Right lobe of liver (tissue), 6 donors: ENCODE data around the gene SMPX. TPM values are rescaled to one million over a fixed set of nuclear protein-coding genes. Genes with fewer than 3 reads are reported as not detected.
A peak's percentile ranks its signal among the peaks of the same experiment; 100 is the strongest.

Experiments
- ATAC-seq, 4 donors: fragments of 200-7000 bp; cut with Tn5 transposase; one replicate each; pipeline ENCODE4 v1.9.1; 2020; ENCODE audit warnings: mild to moderate bottlenecking in 4 of 4, moderate library complexity in 4 of 4
- DNase-seq, 3 donors: peaks; one replicate each; pipeline ENCODE4 v3.0.0-alpha.2; 2020
- H3K27ac ChIP-seq, 3 donors: fragments of 200-600 bp; one replicate each; pipeline ENCODE4 v1.8.0; 2022
- H3K27me3 ChIP-seq, 2 donors: fragments of 200-600 bp; one replicate each; pipeline ENCODE4 v1.8.0; 2022
- H3K36me3 ChIP-seq, 4 donors: fragments of 200-600 bp; sonication (generic) in 1 of 4; one replicate each; pipeline versions ENCODE4 v1.5.1 to v1.8.0; 2017 to 2022; ENCODE audit warnings: control low read depth in 1 of 4
- H3K4me1 ChIP-seq, 4 donors: fragments of 200-600 bp; sonication (generic) in 1 of 4; one replicate each; pipeline versions ENCODE4 v1.5.1 to v1.8.0; 2017 to 2022; ENCODE audit warnings: control low read depth in 1 of 4
- H3K4me3 ChIP-seq, 3 donors: fragments of 200-600 bp; one replicate each; pipeline ENCODE4 v1.8.0; 2022
- H3K9me3 ChIP-seq, 4 donors: fragments of 200-600 bp; sonication (generic) in 1 of 4; one replicate each; pipeline versions ENCODE4 v1.5.1 to v1.8.0; 2017 to 2022; ENCODE audit warnings: control low read depth in 1 of 4
- POLR2A ChIP-seq: fragments of 450-650 bp; IDR thresholded peaks from one replicate; pipeline ENCODE4 v1.6.1; 2017; ENCODE audit warnings: antibody characterized with exemption, mild to moderate bottlenecking
- WGBS: methylation state at CpG from one replicate; pipeline ENCODE4 v1.1.6; 2018; ENCODE audit warnings: low coverage, low lambda C conversion rate; ENCODE audit not compliant: insufficient coverage; ENCODE audit errors: missing lambda C conversion rate; 5-methylcytosine and 5-hydroxymethylcytosine counted together
- intact Hi-C, 2 donors: fragments of 100-400 bp; cut with DNase I; formaldehyde crosslinking; loops; one replicate each; pipeline versions ENCODE4 v1.11.2 to v1.14.1; 2022
- total RNA-seq, 6 experiments: library from RNA; depleted of rRNA in 2 of 6; stranded (reverse); fragments of >200 nt in 2 of 6; fragmentation: NEBNext Ultra II Directional in 3 of 6; extraction: Animal tissue kit (Norgen Biotek cat#: 25700) in 3 of 6; gene quantifications; one replicate each; pipeline versions ENCODE4 v1.1.0 to v1.2.4, GENCODE V29; 2016 to 2023
- TF ChIP-seq, protein P1 (sequence below), 4 donors: fragments of 200-600 bp in 3 of 4; fragments of 450-650 bp in 1 of 4; IDR thresholded peaks; one replicate each; pipeline versions ENCODE4 v1.5.1 to v1.8.0; 2016 to 2022; ENCODE audit warnings: antibody characterized with exemption in 4 of 4, mild to moderate bottlenecking in 2 of 4
- donor health status: DM: no; HTN: yes; CAD: no.
- donor health status: DM: no; HTN: no; CAD: no.
- donor health status: DM: no; HTN: no; CAD: no.
- donor health status: DM: no; HTN: yes; CAD: no.
- donor health status: DM: no; HTN: yes; CAD: no.

SMPX gene
- total RNA-seq, 6 experiments from 2014 or later: 0.32 to 1.1 (median 0.56) TPM; not detected in 1

DNA sequence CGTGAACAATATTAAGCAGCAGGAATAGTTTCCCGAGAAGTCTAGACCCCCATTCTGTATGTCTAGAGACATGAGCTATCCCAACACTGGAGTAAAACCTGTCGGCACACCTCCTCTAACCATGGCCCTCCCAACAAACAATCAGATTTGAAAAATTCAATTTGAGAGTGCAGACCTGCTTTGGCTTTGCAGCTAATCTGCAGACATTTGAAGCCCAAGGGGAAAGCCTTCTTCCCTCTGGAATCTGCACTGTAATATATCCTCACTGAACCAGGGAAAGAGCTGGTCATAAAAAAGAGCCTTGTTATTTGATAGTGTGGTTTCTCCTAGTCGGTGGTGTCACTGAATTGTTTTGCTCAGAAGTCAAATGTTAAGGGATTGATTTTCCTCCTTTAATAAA is 55.2 kb downstream of the SMPX start:
- WGBS: 44% methylated on average over 4 of the region's 4 CpGs
- DNase-seq (no peak), ATAC-seq (peak in 1 of 4 donors; percentile 31)
- intact Hi-C loops: no loop called here
- H3K4me1 ChIP-seq: peaks cover 0 to 12% (median 0%) of the 10 kb centered on the region in 4 donors
- H3K9me3 ChIP-seq: no peaks in the 10 kb centered on the region
- TF ChIP-seq, protein P1, sequence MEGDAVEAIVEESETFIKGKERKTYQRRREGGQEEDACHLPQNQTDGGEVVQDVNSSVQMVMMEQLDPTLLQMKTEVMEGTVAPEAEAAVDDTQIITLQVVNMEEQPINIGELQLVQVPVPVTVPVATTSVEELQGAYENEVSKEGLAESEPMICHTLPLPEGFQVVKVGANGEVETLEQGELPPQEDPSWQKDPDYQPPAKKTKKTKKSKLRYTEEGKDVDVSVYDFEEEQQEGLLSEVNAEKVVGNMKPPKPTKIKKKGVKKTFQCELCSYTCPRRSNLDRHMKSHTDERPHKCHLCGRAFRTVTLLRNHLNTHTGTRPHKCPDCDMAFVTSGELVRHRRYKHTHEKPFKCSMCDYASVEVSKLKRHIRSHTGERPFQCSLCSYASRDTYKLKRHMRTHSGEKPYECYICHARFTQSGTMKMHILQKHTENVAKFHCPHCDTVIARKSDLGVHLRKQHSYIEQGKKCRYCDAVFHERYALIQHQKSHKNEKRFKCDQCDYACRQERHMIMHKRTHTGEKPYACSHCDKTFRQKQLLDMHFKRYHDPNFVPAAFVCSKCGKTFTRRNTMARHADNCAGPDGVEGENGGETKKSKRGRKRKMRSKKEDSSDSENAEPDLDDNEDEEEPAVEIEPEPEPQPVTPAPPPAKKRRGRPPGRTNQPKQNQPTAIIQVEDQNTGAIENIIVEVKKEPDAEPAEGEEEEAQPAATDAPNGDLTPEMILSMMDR (IDR thresholded peaks at IDR 0.05): no peak
- TF ChIP-seq POLR2A: no peak
- H3K27me3 ChIP-seq: no peaks in the 10 kb centered on the region
- no peak overlapping the region for H3K27ac ChIP-seq
- H3K36me3 ChIP-seq: no peaks in the 10 kb centered on the region
- no peak overlapping the region for H3K4me3 ChIP-seq

- H3K4me1 ChIP-seq: peaks cover 0 to 12% (median 0%) of the 10 kb centered on the region in 4 donors
- 18% methylated on average over 3 of the region's 3 CpGs for WGBS
- ATAC-seq (peak; percentile 81 to 95 (median 86)), DNase-seq (peak in 1 of 3 donors; percentile 36)
- H3K9me3 ChIP-seq: no peaks in the 10 kb centered on the region
- no peak for TF ChIP-seq POLR2A
- TF ChIP-seq, protein P1 (IDR thresholded peaks at IDR 0.05): no peak
- intact Hi-C loops: no loop called here
- H3K27me3 ChIP-seq: no peaks in the 10 kb centered on the region
- H3K27ac ChIP-seq: peak overlapping the region in 2 of 3 donors; percentile 12 to 49
- H3K4me3 ChIP-seq: no peak overlapping the region
- H3K36me3 ChIP-seq: no peaks in the 10 kb centered on the region
These were observed 56.9 kb downstream of the SMPX start for GRCh38 chrX:21700967-21701366.

DNA sequence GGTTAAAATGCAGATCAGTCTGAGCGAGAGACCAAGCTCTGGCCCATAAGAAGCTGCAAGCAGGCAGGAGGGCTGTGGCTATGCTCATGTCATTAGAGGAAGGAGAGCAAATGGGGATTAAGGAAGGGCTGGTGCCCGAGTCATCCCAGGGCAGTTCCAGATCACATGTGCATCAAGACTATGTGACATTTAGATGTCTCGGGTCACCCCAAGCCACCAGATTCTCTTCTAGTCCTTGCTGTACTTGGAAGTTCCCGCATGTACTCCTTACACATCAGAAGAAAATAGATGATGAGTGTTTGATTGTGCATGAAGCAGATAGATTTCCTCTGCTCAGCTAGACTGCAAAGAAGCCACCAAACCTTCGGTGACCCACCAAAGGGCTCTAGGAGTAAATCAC is 57.6 kb downstream of the SMPX start:
- intact Hi-C loops: no loop called here
- ATAC-seq: peak in 2 of 4 donors; percentile 15 to 29
- 68% methylated on average over 4 of the region's 5 CpGs for WGBS

DNA sequence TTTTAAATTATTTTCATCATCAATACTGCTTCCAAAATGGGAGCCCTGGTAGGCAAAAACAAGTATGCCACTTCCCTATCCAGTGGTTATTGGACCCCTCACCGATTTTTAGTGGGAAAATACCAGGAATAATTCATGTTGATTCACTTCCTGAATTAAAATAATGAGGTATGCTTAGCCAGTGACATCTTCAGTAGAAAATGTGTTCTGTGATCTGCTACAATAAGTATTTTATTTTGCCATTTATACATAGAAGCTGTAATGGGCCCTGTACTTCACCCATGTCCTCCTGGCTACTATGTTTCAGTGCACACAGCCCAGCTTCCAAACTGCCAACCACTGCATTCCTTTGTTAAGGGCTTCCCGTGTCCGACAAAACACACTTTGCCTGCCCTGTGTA is 58.8 kb downstream of the SMPX start:
- peaks cover 0 to 12% (median 0%) of the 10 kb centered on the region in 4 donors for H3K4me1 ChIP-seq
- WGBS: 57% methylated on average over 3 of the region's 3 CpGs
- H3K9me3 ChIP-seq: no peaks in the 10 kb centered on the region
- no peaks in the 10 kb centered on the region for H3K27me3 ChIP-seq
- DNase-seq (no peak), ATAC-seq (no peak)
- TF ChIP-seq, protein P1 (IDR thresholded peaks at IDR 0.05): no peak
- TF ChIP-seq POLR2A: no peak
- no peak overlapping the region for H3K4me3 ChIP-seq
- H3K36me3 ChIP-seq: no peaks in the 10 kb centered on the region
- no peak overlapping the region for H3K27ac ChIP-seq
- intact Hi-C loops: no loop called here

More for the DNA sequence above, 57.6 kb downstream of the SMPX start:
- H3K4me1 ChIP-seq: peaks cover 0 to 12% (median 0%) of the 10 kb centered on the region in 4 donors
- H3K9me3 ChIP-seq: no peaks in the 10 kb centered on the region
- no peaks in the 10 kb centered on the region for H3K36me3 ChIP-seq
- TF ChIP-seq, protein P1 (IDR thresholded peaks at IDR 0.05): no peak
- TF ChIP-seq POLR2A: no peak
- no peak overlapping the region for H3K4me3 ChIP-seq
- no peaks in the 10 kb centered on the region for H3K27me3 ChIP-seq
- H3K27ac ChIP-seq: no peak overlapping the region
- no peak for DNase-seq

DNA sequence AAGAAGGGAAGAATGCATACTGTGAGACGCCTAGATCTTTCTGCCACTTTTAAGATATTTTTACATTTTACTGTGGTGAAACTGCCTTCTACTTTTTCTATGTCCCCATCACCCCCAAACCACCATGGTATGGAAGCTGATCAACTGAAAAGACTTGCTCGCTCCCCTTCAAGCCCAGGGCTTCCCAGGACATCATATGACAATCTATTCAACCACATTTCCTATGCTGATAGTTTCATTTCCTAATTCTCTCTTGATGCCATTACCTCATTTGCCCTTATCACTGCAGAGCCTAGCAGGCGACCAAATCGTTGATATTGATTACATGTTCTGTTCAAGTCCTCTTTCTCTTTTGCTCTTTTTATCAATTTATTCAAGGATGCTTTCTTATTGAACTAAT is 59.6 kb downstream of the SMPX start:
- no peak for DNase-seq
- Histone ChIP-seq H3K27ac (no peak overlapping the region), H3K4me3 (no peak overlapping the region), H3K27me3 (no peaks in the 10 kb centered on the region), H3K9me3 (no peaks in the 10 kb centered on the region), H3K4me1 (peaks cover 0 to 12% (median 0%) of the 10 kb centered on the region in 4 donors), H3K36me3 (no peaks in the 10 kb centered on the region)
- ATAC-seq: peak in 1 of 4 donors; percentile 27
- WGBS: 30% methylated on average over 4 of the region's 4 CpGs
- intact Hi-C loops: no loop called here
- TF ChIP-seq POLR2A: no peak
- TF ChIP-seq, protein P1 (IDR thresholded peaks at IDR 0.05): no peak
